Esophagus squamous epithelium (tissue), 4 donors: Measurements from ENCODE around the gene ZRANB3.

Source experiments
- POLR2A ChIP-seq, 4 donors: fragments of 450-650 bp; IDR thresholded peaks; one replicate each; pipeline ENCODE4 v1.6.1; 2017; ENCODE audit warnings: antibody characterized with exemption in 4 of 4, mild to moderate bottlenecking in 4 of 4, moderate library complexity in 3 of 4
- TF ChIP-seq, protein P1 (sequence below), 6 experiments: fragments of 450-650 bp in 4 of 6; fragments of 200-600 bp in 2 of 6; sonication (generic) in 2 of 6; IDR thresholded peaks; one replicate each; pipeline ENCODE4 v1.5.1; 2016 to 2019; ENCODE audit warnings: antibody characterized with exemption in 6 of 6, mild to moderate bottlenecking in 4 of 6, moderate library complexity in 4 of 6

- TF ChIP-seq, protein P1, sequence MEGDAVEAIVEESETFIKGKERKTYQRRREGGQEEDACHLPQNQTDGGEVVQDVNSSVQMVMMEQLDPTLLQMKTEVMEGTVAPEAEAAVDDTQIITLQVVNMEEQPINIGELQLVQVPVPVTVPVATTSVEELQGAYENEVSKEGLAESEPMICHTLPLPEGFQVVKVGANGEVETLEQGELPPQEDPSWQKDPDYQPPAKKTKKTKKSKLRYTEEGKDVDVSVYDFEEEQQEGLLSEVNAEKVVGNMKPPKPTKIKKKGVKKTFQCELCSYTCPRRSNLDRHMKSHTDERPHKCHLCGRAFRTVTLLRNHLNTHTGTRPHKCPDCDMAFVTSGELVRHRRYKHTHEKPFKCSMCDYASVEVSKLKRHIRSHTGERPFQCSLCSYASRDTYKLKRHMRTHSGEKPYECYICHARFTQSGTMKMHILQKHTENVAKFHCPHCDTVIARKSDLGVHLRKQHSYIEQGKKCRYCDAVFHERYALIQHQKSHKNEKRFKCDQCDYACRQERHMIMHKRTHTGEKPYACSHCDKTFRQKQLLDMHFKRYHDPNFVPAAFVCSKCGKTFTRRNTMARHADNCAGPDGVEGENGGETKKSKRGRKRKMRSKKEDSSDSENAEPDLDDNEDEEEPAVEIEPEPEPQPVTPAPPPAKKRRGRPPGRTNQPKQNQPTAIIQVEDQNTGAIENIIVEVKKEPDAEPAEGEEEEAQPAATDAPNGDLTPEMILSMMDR (IDR thresholded peaks at IDR 0.05) = no peak
- no peak for TF ChIP-seq POLR2A (IDR thresholded peaks at IDR 0.05)
Measured at GRCh38 chr2:135259123-135259522, 271.9 kb downstream of the ZRANB3 start.
